Natural killer cell (primary cell): ENCODE measurements around the gene TRAPPC5. TPM values are rescaled to one million over a fixed set of nuclear protein-coding genes. Genes with fewer than 3 reads are reported as not detected.

Experiments
- ATAC-seq, 3 donors: fragments of 150-1000 bp in 2 of 3; fragments of 200-7000 bp in 1 of 3; cut with Tn5 transposase; 1 replicate in 1 of 3; 2 replicates in 2 of 3; pipeline ENCODE4 v1.10.0; 2021; ENCODE audit warnings: mild to moderate bottlenecking in 2 of 3, moderate library complexity in 2 of 3
- DNase-seq, 2 donors: peaks; one replicate each; pipeline versions ENCODE4 v3.0.0 to v3.0.0-alpha.2; 2013 to 2021; ENCODE audit warnings: mixed read lengths in 1 of 2
- H3K27ac ChIP-seq: one replicate; pipeline ENCODE4 v1.5.1; 2013; ENCODE audit warnings: mild to moderate bottlenecking, low read length
- H3K27me3 ChIP-seq: one replicate; pipeline ENCODE4 v1.6.1; 2013; ENCODE audit warnings: low read length; ENCODE audit not compliant: control insufficient read depth, insufficient read depth
- H3K36me3 ChIP-seq: one replicate; pipeline ENCODE4 v1.6.1; 2013; ENCODE audit warnings: low read length; ENCODE audit not compliant: control insufficient read depth, insufficient read depth
- H3K4me1 ChIP-seq: one replicate; pipeline ENCODE4 v1.6.1; 2013; ENCODE audit warnings: low read length; ENCODE audit not compliant: control insufficient read depth, insufficient read depth
- H3K4me3 ChIP-seq: one replicate; pipeline ENCODE4 v1.5.1; 2013; ENCODE audit warnings: low read length
- H3K9me3 ChIP-seq: one replicate; pipeline ENCODE4 v1.6.1; 2013; ENCODE audit warnings: low read length; ENCODE audit not compliant: control insufficient read depth, insufficient read depth
- H3K27ac Mint-ChIP-seq, 2 donors: one replicate each; pipeline ENCODE4 v1.8.0; 2022; ENCODE audit warnings: mild to moderate bottlenecking in 2 of 2, mixed read lengths in 2 of 2, moderate library complexity in 1 of 2
- H3K27me3 Mint-ChIP-seq, 2 donors: one replicate each; pipeline ENCODE4 v1.8.0; 2022; ENCODE audit warnings: low read depth in 2 of 2, mixed read lengths in 2 of 2
- H3K36me3 Mint-ChIP-seq: one replicate; pipeline ENCODE4 v1.8.0; 2022; ENCODE audit warnings: mixed read lengths
- H3K4me1 Mint-ChIP-seq, 2 donors: one replicate each; pipeline ENCODE4 v1.8.0; 2022; ENCODE audit warnings: mixed read lengths in 2 of 2
- H3K4me3 Mint-ChIP-seq: one replicate; pipeline ENCODE4 v1.8.0; 2022; ENCODE audit warnings: mild to moderate bottlenecking, moderate library complexity, mixed read lengths
- H3K9me3 Mint-ChIP-seq, 2 donors: one replicate each; pipeline ENCODE4 v1.8.0; 2022; ENCODE audit warnings: mixed read lengths in 2 of 2
- CTCF ChIP-seq: fragments of 200-600 bp; IDR thresholded peaks from one replicate; pipeline ENCODE4 v1.8.0; 2022; ENCODE audit warnings: antibody characterized with exemption
- WGBS: methylation state at CpG from one replicate; pipeline ENCODE4 v1.1.7; 2013; ENCODE audit warnings: missing lambda C conversion rate; ENCODE audit not compliant: insufficient coverage; 5-methylcytosine and 5-hydroxymethylcytosine counted together
- intact Hi-C: fragments of 100-400 bp; cut with micrococcal nuclease; formaldehyde crosslinking; loops from one replicate; pipeline ENCODE4 v1.14.2; 2022
- total RNA-seq, 4 donors: library from RNA; stranded (reverse); fragments of 120-200 nt in 1 of 4; gene quantifications; one replicate each; pipeline versions ENCODE4 v1.2.3 to v1.2.4, GENCODE V29; 2013 to 2022

The TRAPPC5 gene
- total RNA-seq, 3 donors from 2014 or later (not counting 1 experiment from before 2014, with no cell fraction given), result 53.8 to 58.8 (median 54.2) TPM

- Mint-ChIP-seq H3K36me3 (no peaks in the 10 kb centered on the region), H3K9me3 (no peaks in the 10 kb centered on the region), H3K4me1 (peaks cover 5 to 10% of the 10 kb centered on the region in 2 donors), H3K27ac (no peak overlapping the region), H3K4me3 (no peak overlapping the region), H3K27me3 (no peaks in the 10 kb centered on the region)
- no peak overlapping the region for H3K4me3 ChIP-seq
- intact Hi-C loops, result no loop called here
- no peak for TF ChIP-seq CTCF
- peaks cover 25% of the 10 kb centered on the region for H3K4me1 ChIP-seq
- DNase-seq (no peak), ATAC-seq (no peak)
- H3K36me3 ChIP-seq, result no peaks in the 10 kb centered on the region
- no peaks in the 10 kb centered on the region for H3K27me3 ChIP-seq
- WGBS, result 89% methylated on average over 6 of the region's 8 CpGs
- no peak overlapping the region for H3K27ac ChIP-seq
- H3K9me3 ChIP-seq, result no peaks in the 10 kb centered on the region
Measured at GRCh38 chr19:7654401-7654800, 26.2 kb upstream of the TRAPPC5 start.

GRCh38 chr19:7655581-7655980 is 25.1 kb upstream of the TRAPPC5 start:
- H3K4me1 Mint-ChIP-seq, result peaks cover 5 to 10% of the 10 kb centered on the region in 2 donors
- H3K36me3 ChIP-seq, result no peaks in the 10 kb centered on the region
- ATAC-seq (no peak), DNase-seq (no peak)
- no peaks in the 10 kb centered on the region for H3K9me3 Mint-ChIP-seq
- H3K27ac ChIP-seq, result no peak overlapping the region
- no peaks in the 10 kb centered on the region for H3K9me3 ChIP-seq
- no peak overlapping the region for H3K4me3 Mint-ChIP-seq
- H3K4me3 ChIP-seq, result no peak overlapping the region
- 68% methylated on average over 8 of the region's 8 CpGs for WGBS
- peak overlapping the region in 1 of 2 donors; percentile 72 for H3K27ac Mint-ChIP-seq
- H3K27me3 ChIP-seq, result no peaks in the 10 kb centered on the region
- no peaks in the 10 kb centered on the region for H3K27me3 Mint-ChIP-seq
- no peaks in the 10 kb centered on the region for H3K36me3 Mint-ChIP-seq
- peaks cover 25% of the 10 kb centered on the region for H3K4me1 ChIP-seq
- no peak for TF ChIP-seq CTCF
- intact Hi-C loops, result no loop called here

- WGBS, result 46% methylated on average over 12 of the region's 14 CpGs
Measured at GRCh38 chr19:7657131-7657751, 23.4 kb upstream of the TRAPPC5 start.

More at GRCh38 chr19:7657131-7657751, 23.4 kb upstream of the TRAPPC5 start:
- H3K36me3 ChIP-seq, result no peaks in the 10 kb centered on the region
- H3K27me3 ChIP-seq, result no peaks in the 10 kb centered on the region
- no peak overlapping the region for H3K4me3 ChIP-seq
- Mint-ChIP-seq H3K27ac (no peak overlapping the region), H3K4me3 (no peak overlapping the region), H3K27me3 (no peaks in the 10 kb centered on the region), H3K4me1 (peaks cover 3 to 8% of the 10 kb centered on the region in 2 donors), H3K36me3 (no peaks in the 10 kb centered on the region), H3K9me3 (no peaks in the 10 kb centered on the region)
- TF ChIP-seq CTCF, result no peak
- peak overlapping the region; percentile 34 for H3K27ac ChIP-seq
- intact Hi-C loops, result no loop called here
- H3K4me1 ChIP-seq, result peaks cover 19% of the 10 kb centered on the region
- DNase-seq, result peak in 1 of 2 donors; percentile 41
- H3K9me3 ChIP-seq, result no peaks in the 10 kb centered on the region
- peak; percentile 44 to 51 (median 49) for ATAC-seq
